ENCODE data around the gene ITGAL.
A peak's percentile ranks its signal among the peaks of the same experiment; 100 is the strongest.

The ITGAL gene

GRCh38 chr16:30557707-30557956 is 85.1 kb downstream of the ITGAL start:
- in situ Hi-C loops (cut with MboI; ENCODE audit: low sequenced_read_pairs, unreplicated experiment) = no loop called here
- DNase-seq (ENCODE audit: low spot score) = no peak
- TF ChIP-seq, protein P1, sequence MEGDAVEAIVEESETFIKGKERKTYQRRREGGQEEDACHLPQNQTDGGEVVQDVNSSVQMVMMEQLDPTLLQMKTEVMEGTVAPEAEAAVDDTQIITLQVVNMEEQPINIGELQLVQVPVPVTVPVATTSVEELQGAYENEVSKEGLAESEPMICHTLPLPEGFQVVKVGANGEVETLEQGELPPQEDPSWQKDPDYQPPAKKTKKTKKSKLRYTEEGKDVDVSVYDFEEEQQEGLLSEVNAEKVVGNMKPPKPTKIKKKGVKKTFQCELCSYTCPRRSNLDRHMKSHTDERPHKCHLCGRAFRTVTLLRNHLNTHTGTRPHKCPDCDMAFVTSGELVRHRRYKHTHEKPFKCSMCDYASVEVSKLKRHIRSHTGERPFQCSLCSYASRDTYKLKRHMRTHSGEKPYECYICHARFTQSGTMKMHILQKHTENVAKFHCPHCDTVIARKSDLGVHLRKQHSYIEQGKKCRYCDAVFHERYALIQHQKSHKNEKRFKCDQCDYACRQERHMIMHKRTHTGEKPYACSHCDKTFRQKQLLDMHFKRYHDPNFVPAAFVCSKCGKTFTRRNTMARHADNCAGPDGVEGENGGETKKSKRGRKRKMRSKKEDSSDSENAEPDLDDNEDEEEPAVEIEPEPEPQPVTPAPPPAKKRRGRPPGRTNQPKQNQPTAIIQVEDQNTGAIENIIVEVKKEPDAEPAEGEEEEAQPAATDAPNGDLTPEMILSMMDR (IDR thresholded peaks at IDR 0.05; ENCODE audit: borderline replicate concordance, control extremely low read depth, extremely low read depth, insufficient read depth, missing control alignments) = no peak

DNA sequence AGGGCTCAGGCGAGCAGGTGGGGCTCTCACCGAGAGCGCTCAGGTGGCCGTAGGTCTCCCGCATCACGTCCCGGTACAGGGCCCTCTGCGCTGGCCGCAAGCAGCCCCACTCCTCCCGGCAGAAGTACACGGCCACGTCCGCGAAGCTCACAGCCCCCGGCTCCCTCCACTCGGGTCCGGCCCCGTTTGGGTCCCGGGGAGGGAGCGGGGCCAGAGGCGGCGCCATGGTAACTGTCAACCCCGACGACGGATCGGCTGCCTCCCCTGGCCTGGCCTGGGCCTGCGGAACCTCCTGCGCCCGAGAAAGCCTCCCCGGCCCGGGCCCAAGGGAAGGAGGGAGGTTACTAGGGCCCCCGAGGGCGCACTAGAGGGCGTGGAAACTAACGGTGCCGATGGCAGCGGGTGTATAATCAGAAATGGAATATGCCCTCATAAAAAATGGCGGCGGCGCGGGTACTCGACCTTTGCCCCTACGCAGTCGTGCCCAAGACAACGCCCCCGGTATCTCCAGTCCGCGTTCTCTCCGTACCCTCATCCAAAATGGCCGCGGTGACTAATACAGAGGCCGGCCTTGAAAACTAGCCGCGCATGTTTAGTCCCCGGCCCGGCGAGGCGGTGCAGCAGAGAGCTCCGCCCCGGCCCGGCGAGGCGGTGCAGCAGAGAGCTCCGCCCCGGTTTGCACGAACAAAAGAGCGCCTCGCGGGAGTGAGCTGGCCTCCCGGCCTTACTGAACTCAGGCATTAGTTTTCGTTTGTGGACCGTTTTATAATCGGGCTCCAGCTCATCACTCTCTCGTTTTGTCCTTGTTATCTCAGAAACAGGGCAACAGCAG is 85.6 kb downstream of the ITGAL start, which contains the start of gene ZNF764:
TSS of gene ZNF764 (minus strand) at position 418 of the 832 bp plus-strand sequence. CDS start at position 226, 192 bp downstream.
- peak; percentile 95 for DNase-seq (ENCODE audit: low spot score)
- in situ Hi-C loops (cut with MboI; ENCODE audit: low sequenced_read_pairs, unreplicated experiment) = no loop called here
- TF ChIP-seq, protein P1 (IDR thresholded peaks at IDR 0.05; ENCODE audit: borderline replicate concordance, control extremely low read depth, extremely low read depth, insufficient read depth, missing control alignments) = peak; percentile 4

- no peak for DNase-seq (ENCODE audit: low spot score)
- in situ Hi-C loops (cut with MboI; ENCODE audit: low sequenced_read_pairs, unreplicated experiment) = no loop called here
- TF ChIP-seq, protein P1 (IDR thresholded peaks at IDR 0.05; ENCODE audit: borderline replicate concordance, control extremely low read depth, extremely low read depth, insufficient read depth, missing control alignments) = no peak
Observed at GRCh38 chr16:30558789-30559377, 86.3 kb downstream of the ITGAL start.

DNA sequence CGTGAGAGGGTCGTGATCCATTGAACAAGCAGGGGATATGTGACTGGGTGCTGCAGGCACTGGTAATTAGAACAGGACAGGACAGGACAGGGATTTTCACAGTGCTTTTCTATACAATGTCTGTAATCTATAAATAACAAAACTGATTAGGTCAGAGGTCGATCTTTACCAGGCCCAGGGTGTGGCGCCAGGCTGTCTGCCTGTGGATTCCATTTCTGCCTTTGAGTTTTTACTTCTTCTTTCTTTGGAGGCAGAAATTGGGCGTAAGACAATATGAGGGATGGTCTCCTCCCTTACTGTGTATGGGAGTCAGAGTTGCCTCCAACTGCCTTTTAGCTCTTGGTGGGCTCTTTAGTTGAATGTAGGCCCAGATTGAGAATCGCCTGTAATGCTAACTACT is 87.1 kb downstream of the ITGAL start:
- in situ Hi-C loops (cut with MboI; ENCODE audit: low sequenced_read_pairs, unreplicated experiment) = no loop called here
- TF ChIP-seq, protein P1 (IDR thresholded peaks at IDR 0.05; ENCODE audit: borderline replicate concordance, control extremely low read depth, extremely low read depth, insufficient read depth, missing control alignments) = no peak
- no peak for DNase-seq (ENCODE audit: low spot score)

GRCh38 chr16:30561089-30561816 is 88.7 kb downstream of the ITGAL start:
- TF ChIP-seq, protein P1 (IDR thresholded peaks at IDR 0.05; ENCODE audit: borderline replicate concordance, control extremely low read depth, extremely low read depth, insufficient read depth, missing control alignments) = no peak
- in situ Hi-C loops (cut with MboI; ENCODE audit: low sequenced_read_pairs, unreplicated experiment) = no loop called here
- no peak for DNase-seq (ENCODE audit: low spot score)

- TF ChIP-seq, protein P1 (IDR thresholded peaks at IDR 0.05; ENCODE audit: borderline replicate concordance, control extremely low read depth, extremely low read depth, insufficient read depth, missing control alignments) = no peak
- in situ Hi-C loops (cut with MboI; ENCODE audit: low sequenced_read_pairs, unreplicated experiment) = no loop called here
- no peak for DNase-seq (ENCODE audit: low spot score)
Observed at GRCh38 chr16:30562021-30562420, 89.5 kb downstream of the ITGAL start.
